ENCODE data around the gene HOXD12. TPM values are rescaled to one million over a fixed set of nuclear protein-coding genes. Genes with fewer than 3 reads are reported as not detected.
A peak's percentile ranks its signal among the peaks of the same experiment; 100 is the strongest.

Gene HOXD12
- total RNA-seq, 1 experiment from 2014 or later: 0.27 TPM

GRCh38 chr2:176136374-176137251 lies 37.0 kb downstream of the HOXD12 start:
- CTCF ChIA-PET: interaction anchor here (0.9 to 1.4 kb wide), 4 partner anchors 9 to 516 kb away, joined by 3 to 5 read pairs (median 4); no protein-coding TSS in a partner anchor
- Histone ChIP-seq H3K4me3 (replicated peaks in 1 of 2; ENCODE audit: low read depth in 1 of 2, low read length in 2 of 2) (peak overlapping the region; percentile 52 to 61), H4K20me1 (ENCODE audit: insufficient read depth) (no peaks in the 10 kb centered on the region), H3K79me2 (ENCODE audit: insufficient read depth, low read length) (no peaks in the 10 kb centered on the region), H3K9ac (ENCODE audit: low read length) (peak overlapping the region; percentile 58), H3K9me2 (ENCODE audit: insufficient read depth) (no peaks in the 10 kb centered on the region), H3K27ac (ENCODE audit: low read depth, low read length) (peak overlapping the region; percentile 55; the same call in 1 of the 2 replicates), H3K4me1 (ENCODE audit: control insufficient read depth in 1 of 2, insufficient read depth in 2 of 2, low read length in 2 of 2) (peaks cover 5 to 22% of the 10 kb centered on the region in 2 experiments; a peak in 3 of 4 replicates), H3K9me3 (ENCODE audit: control insufficient read depth in 1 of 2, insufficient read depth in 1 of 2, low read depth in 1 of 2, low read length in 2 of 2) (no peaks in the 10 kb centered on the region), H2AFZ (ENCODE audit: low read depth, low read length, poor library complexity, severe bottlenecking) (peak overlapping the region; percentile 19), H3K27me3 (ENCODE audit: insufficient read depth, low read length) (no peaks in the 10 kb centered on the region), H3K36me3 (ENCODE audit: control insufficient read depth in 1 of 2, insufficient read depth in 2 of 2, low read length in 2 of 2) (no peaks in the 10 kb centered on the region), H3K4me2 (ENCODE audit: low read length) (peak overlapping the region; percentile 75)
- BruUV-seq (replicated peaks): no TSS peak
- intact Hi-C loops (cut with micrococcal nuclease): no loop called here
- TF ChIP-seq SIN3A (IDR thresholded peaks at IDR 0.05; ENCODE audit: low read depth) (no peak), CTCF (IDR thresholded peaks at IDR 0.05 in 2 of 3, conservative IDR thresholded peaks at IDR 0.05 in 1 of 3; ENCODE audit: borderline replicate concordance in 1 of 3, insufficient read depth in 1 of 3, low read depth in 2 of 3, low read length in 2 of 3) (no peak), EGR1 (IDR thresholded peaks at IDR 0.05; ENCODE audit: low read depth) (no peak), POLR2AphosphoS5 (IDR thresholded peaks at IDR 0.05; ENCODE audit: low read depth, low read length) (no peak), ZFX (IDR thresholded peaks at IDR 0.05) (peak; percentile 75), MAX (IDR thresholded peaks at IDR 0.05) (no peak), SRF (IDR thresholded peaks at IDR 0.05; ENCODE audit: low read depth) (no peak), SP1 (IDR thresholded peaks at IDR 0.05; ENCODE audit: low read depth) (no peak)
- RAD21 ChIA-PET (ENCODE audit: low non-redundant PET in 1 of 2, low total read pairs in 2 of 2, uncharacterized antibody in 2 of 2, unreplicated experiment in 2 of 2): interaction anchor here in 1 of 2 experiments (0.9 to 1.3 kb wide), 2 partner anchors 318 to 502 kb away, joined by 3 read pairs; no protein-coding TSS in a partner anchor
- peak; percentile 35 for ATAC-seq
- POLR2A ChIA-PET: interaction anchor here (0.9 to 1.3 kb wide), 3 partner anchors 318 to 517 kb away, joined by 3 to 5 read pairs (median 4); no protein-coding TSS in a partner anchor
- no peak for DNase-seq (ENCODE audit: low read depth, low spot score)

All from HCT116 (cell line).